Fibroblast of the aortic adventitia (primary cell): ENCODE measurements around the gene MMRN2. TPM values are rescaled to one million over a fixed set of nuclear protein-coding genes. Genes with fewer than 3 reads are reported as not detected.
"Not testable (repeated sequence)": the region's sequence is repeated elsewhere in the genome, so short reads cannot be mapped to it uniquely, and the experiment has no call there.

Experiments used
- DNase-seq: peaks from one replicate; pipeline ENCODE4 v3.0.0-alpha.2; 2010; ENCODE audit warnings: low read depth
- H3K4me3 ChIP-seq: 2 replicates; pipeline ENCODE4 v1.5.1; 2011; ENCODE audit warnings: low read depth, mild to moderate bottlenecking, control low read depth, low read length, moderate library complexity
- CTCF ChIP-seq: IDR thresholded peaks from 2 replicates; pipeline ENCODE4 v1.5.1; 2011; ENCODE audit warnings: mild to moderate bottlenecking, low read length, control low read depth, inconsistent platforms; ENCODE audit not compliant: insufficient read depth
- total RNA-seq: library from RNA; depleted of rRNA; stranded (reverse); fragments of >200 nt; gene quantifications from 2 replicates; pipeline ENCODE4 v1.2.3, GENCODE V29; 2012; ENCODE audit warnings: low replicate concordance

MMRN2 gene
- total RNA-seq, 1 donor = 5.4 TPM

GRCh38 chr10:86954681-86955500, 2.5 kb downstream of the MMRN2 start:
- no peak for DNase-seq
- no peak for TF ChIP-seq CTCF
- H3K4me3 ChIP-seq = no peak overlapping the region

- DNase-seq = peak; percentile 81
- no peak overlapping the region for H3K4me3 ChIP-seq
- no peak for TF ChIP-seq CTCF
Measured at GRCh38 chr10:86953747-86954680, 3.4 kb downstream of the MMRN2 start.

- not testable (repeated sequence) for DNase-seq, H3K4me3 ChIP-seq
Measured at GRCh38 chr10:86952697-86953096, 4.7 kb downstream of the MMRN2 start.

- DNase-seq = no peak
- H3K4me3 ChIP-seq = no peak overlapping the region
- TF ChIP-seq CTCF = no peak
Measured at GRCh38 chr10:86952106-86952505, 5.3 kb downstream of the MMRN2 start.

- DNase-seq = no peak
- no peak for TF ChIP-seq CTCF
- H3K4me3 ChIP-seq = no peak overlapping the region
Measured at GRCh38 chr10:86951184-86951761, 6.1 kb downstream of the MMRN2 start.

- no peak overlapping the region for H3K4me3 ChIP-seq
- no peak for DNase-seq
- no peak for TF ChIP-seq CTCF
Measured at GRCh38 chr10:86950349-86950748, 7.1 kb downstream of the MMRN2 start.

GRCh38 chr10:86947806-86948205, 9.6 kb downstream of the MMRN2 start:
- H3K4me3 ChIP-seq, DNase-seq: not testable (repeated sequence)
